ENCODE data around the gene MAP6D1.

DNA sequence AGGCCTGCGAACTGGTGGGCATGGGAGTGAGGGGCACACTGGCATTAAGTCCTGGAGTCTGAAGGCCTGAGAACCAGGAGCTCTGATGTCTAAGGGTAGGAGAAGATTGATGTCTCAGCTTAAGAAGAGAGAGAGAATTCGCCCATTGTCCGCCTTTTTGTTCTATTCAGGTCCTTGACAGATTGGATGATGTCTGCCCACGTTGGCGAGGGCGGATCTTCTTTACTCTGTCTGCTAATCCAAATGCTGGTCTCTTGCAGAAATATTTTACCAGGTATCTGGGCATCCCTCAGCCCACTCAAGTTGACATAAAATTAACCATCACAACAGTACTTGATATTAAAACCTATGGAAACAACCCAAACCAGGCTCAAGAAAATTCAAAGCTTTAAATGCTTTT lies 44.1 kb downstream of the MAP6D1 start:
- TF ChIP-seq, protein P1, sequence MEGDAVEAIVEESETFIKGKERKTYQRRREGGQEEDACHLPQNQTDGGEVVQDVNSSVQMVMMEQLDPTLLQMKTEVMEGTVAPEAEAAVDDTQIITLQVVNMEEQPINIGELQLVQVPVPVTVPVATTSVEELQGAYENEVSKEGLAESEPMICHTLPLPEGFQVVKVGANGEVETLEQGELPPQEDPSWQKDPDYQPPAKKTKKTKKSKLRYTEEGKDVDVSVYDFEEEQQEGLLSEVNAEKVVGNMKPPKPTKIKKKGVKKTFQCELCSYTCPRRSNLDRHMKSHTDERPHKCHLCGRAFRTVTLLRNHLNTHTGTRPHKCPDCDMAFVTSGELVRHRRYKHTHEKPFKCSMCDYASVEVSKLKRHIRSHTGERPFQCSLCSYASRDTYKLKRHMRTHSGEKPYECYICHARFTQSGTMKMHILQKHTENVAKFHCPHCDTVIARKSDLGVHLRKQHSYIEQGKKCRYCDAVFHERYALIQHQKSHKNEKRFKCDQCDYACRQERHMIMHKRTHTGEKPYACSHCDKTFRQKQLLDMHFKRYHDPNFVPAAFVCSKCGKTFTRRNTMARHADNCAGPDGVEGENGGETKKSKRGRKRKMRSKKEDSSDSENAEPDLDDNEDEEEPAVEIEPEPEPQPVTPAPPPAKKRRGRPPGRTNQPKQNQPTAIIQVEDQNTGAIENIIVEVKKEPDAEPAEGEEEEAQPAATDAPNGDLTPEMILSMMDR (IDR thresholded peaks at IDR 0.05), result no peak
- TF ChIP-seq POLR2A (IDR thresholded peaks at IDR 0.05), result no peak

Measured in tibial nerve (tissue), 3 donors.